Measurements from ENCODE around the gene SSH2.
A peak's percentile ranks its signal among the peaks of the same experiment; 100 is the strongest.

- TF ChIP-seq POLR2AphosphoS5 (IDR thresholded peaks at IDR 0.05) = peak; percentile 37
- TF ChIP-seq CTCF (IDR thresholded peaks at IDR 0.05; ENCODE audit: poor library complexity, severe bottlenecking) = no peak
- peak; percentile 48 for TF ChIP-seq EP300 (conservative IDR thresholded peaks at IDR 0.05; ENCODE audit: poor library complexity, severe bottlenecking)
- no peak for TF ChIP-seq TAF1 (IDR thresholded peaks at IDR 0.05; ENCODE audit: low read depth)
- TF ChIP-seq SMC3 (conservative IDR thresholded peaks at IDR 0.05; ENCODE audit: poor library complexity) = no peak
- no peak for TF ChIP-seq EZH2 (IDR thresholded peaks at IDR 0.05; ENCODE audit: borderline replicate concordance, insufficient read depth, low read length, poor library complexity, severe bottlenecking)
- TF ChIP-seq REST (IDR thresholded peaks at IDR 0.05; ENCODE audit: borderline replicate concordance) = no peak
- no peak for TF ChIP-seq RAD21 (conservative IDR thresholded peaks at IDR 0.05)
These were observed 15.1 kb downstream of the SSH2 start for GRCh38 chr17:29914819-29915537.

Data from neural cell (in vitro differentiated cells).